IMR-90 (cell line): Measurements from ENCODE around the gene NUAK1. TPM values are rescaled to one million over a fixed set of nuclear protein-coding genes. Genes with fewer than 3 reads are reported as not detected.

ENCODE experiments used
- ATAC-seq: fragments of 200-7000 bp; cut with Tn5 transposase; 2 replicates; pipeline ENCODE4 v1.9.1; 2020; ENCODE audit warnings: low read depth, mild to moderate bottlenecking, moderate library complexity
- Bru-seq: library from RNA; stranded (reverse); fragments of 400-500 nt; gene quantifications from one replicate; lab custom pipeline; 2021; lab: Mats Ljungman, UMichigan
- BruChase-seq, 2 experiments: library from RNA; stranded (reverse); fragments of 400-500 nt; gene quantifications; one replicate each; lab custom pipeline; 2021; lab: Mats Ljungman, UMichigan
- BruUV-seq: library from RNA; stranded (reverse); fragments of 400-500 nt; replicated peaks from 2 replicates; lab custom pipeline; 2021; lab: Mats Ljungman, UMichigan
- CTCF ChIA-PET: fragments of 300-600 bp; formaldehyde crosslinking; extraction: SDS; loops from one replicate; lab custom pipeline; 2021; ENCODE audit warnings: antibody characterized with exemption; lab: Yijun Ruan, JAX
- POLR2A ChIA-PET: fragments of 300-600 bp; sonication (Branson Sonifier 250); formaldehyde crosslinking; loops from one replicate; lab custom pipeline; 2022; ENCODE audit warnings: antibody characterized with exemption; ENCODE audit not compliant: unreplicated experiment; lab: Charles Lee
- DNase-seq: peaks from one replicate; pipeline ENCODE4 v3.0.0; 2013
- H2AFZ ChIP-seq: replicated peaks from 2 replicates; pipeline ENCODE3; 2013; ENCODE audit warnings: low read length, mild to moderate bottlenecking; ENCODE audit not compliant: poor library complexity
- H2AK5ac ChIP-seq: 2 replicates; pipeline ENCODE4 v1.6.1; 2013; ENCODE audit warnings: low read depth, low read length, inconsistent platforms
- H2AK9ac ChIP-seq: replicated peaks from 2 replicates; pipeline ENCODE3; 2013; ENCODE audit warnings: mild to moderate bottlenecking, low read depth, low read length, moderate library complexity; ENCODE audit not compliant: poor library complexity
- H2BK120ac ChIP-seq: 2 replicates; pipeline ENCODE4 v1.6.1; 2013; ENCODE audit warnings: low read depth, low read length, inconsistent platforms
- H2BK15ac ChIP-seq: 3 replicates; pipeline ENCODE4 v1.6.1; 2013; ENCODE audit warnings: low read depth, low read length, inconsistent platforms
- H2BK20ac ChIP-seq: 2 replicates; pipeline ENCODE4 v1.6.1; 2013; ENCODE audit warnings: low read depth, mild to moderate bottlenecking, inconsistent platforms, low read length, moderate library complexity
- H2BK5ac ChIP-seq: 2 replicates; pipeline ENCODE4 v1.6.1; 2013; ENCODE audit warnings: mild to moderate bottlenecking, low read depth, low read length, inconsistent platforms; ENCODE audit not compliant: poor library complexity, severe bottlenecking
- H3K14ac ChIP-seq: replicated peaks from 2 replicates; pipeline ENCODE4 v1.6.1; 2013; ENCODE audit warnings: low read depth, low read length, inconsistent platforms
- H3K18ac ChIP-seq: 2 replicates; pipeline ENCODE4 v1.6.1; 2013; ENCODE audit warnings: low read depth, low read length, control low read depth
- H3K23ac ChIP-seq: 2 replicates; pipeline ENCODE4 v1.6.1; 2013; ENCODE audit warnings: low read depth, low read length, inconsistent platforms
- H3K27ac ChIP-seq: 2 replicates; pipeline ENCODE4 v1.5.1; 2013; ENCODE audit warnings: mild to moderate bottlenecking, control low read depth, low read length; ENCODE audit not compliant: insufficient read depth
- H3K27me3 ChIP-seq: 2 replicates; pipeline ENCODE4 v1.6.1; 2013; ENCODE audit warnings: low read length; ENCODE audit not compliant: control insufficient read depth, insufficient read depth
- H3K36me3 ChIP-seq: 2 replicates; pipeline ENCODE4 v1.6.1; 2013; ENCODE audit warnings: low read length, mixed read lengths; ENCODE audit not compliant: control insufficient read depth, insufficient read depth
- H3K4ac ChIP-seq: 2 replicates; pipeline ENCODE4 v1.6.1; 2013; ENCODE audit warnings: low read depth, low read length, inconsistent platforms
- H3K4me1 ChIP-seq: 2 replicates; pipeline ENCODE4 v1.6.1; 2013; ENCODE audit warnings: low read length, mixed read lengths; ENCODE audit not compliant: control insufficient read depth, insufficient read depth
- H3K4me2 ChIP-seq: 2 replicates; pipeline ENCODE4 v1.6.1; 2013; ENCODE audit warnings: low read depth, mild to moderate bottlenecking, control low read depth, low read length, moderate library complexity
- H3K4me3 ChIP-seq: 2 replicates; pipeline ENCODE4 v1.5.1; 2013; ENCODE audit warnings: low read depth, mild to moderate bottlenecking, control low read depth, low read length, moderate library complexity; ENCODE audit not compliant: insufficient read depth
- H3K56ac ChIP-seq: 2 replicates; pipeline ENCODE4 v1.6.1; 2013; ENCODE audit warnings: low read length, inconsistent platforms; ENCODE audit not compliant: insufficient read depth; ENCODE audit errors: extremely low read depth
- H3K79me1 ChIP-seq, 2 experiments: 2 replicates each; pipeline ENCODE4 v1.6.1; 2013; ENCODE audit warnings: low read length in 2 of 2, inconsistent platforms in 1 of 2, low read depth in 1 of 2
- H3K9ac ChIP-seq: 2 replicates; pipeline ENCODE4 v1.6.1; 2013; ENCODE audit warnings: low read depth, low read length, control low read depth
- H3K9me1 ChIP-seq: 2 replicates; pipeline ENCODE4 v1.6.1; 2013; ENCODE audit warnings: low read length, inconsistent platforms; ENCODE audit not compliant: insufficient read depth
- H3K9me3 ChIP-seq: 2 replicates; pipeline ENCODE4 v1.6.1; 2013; ENCODE audit warnings: low read length; ENCODE audit not compliant: control insufficient read depth, insufficient read depth
- H4K20me1 ChIP-seq: 2 replicates; pipeline ENCODE4 v1.6.1; 2013; ENCODE audit warnings: low read length, inconsistent platforms; ENCODE audit not compliant: insufficient read depth
- H4K5ac ChIP-seq: 2 replicates; pipeline ENCODE4 v1.6.1; 2013; ENCODE audit warnings: mild to moderate bottlenecking, low read depth, low read length, control low read depth
- H4K8ac ChIP-seq, 2 experiments: 2 replicates each; pipeline ENCODE4 v1.6.1; 2013; ENCODE audit warnings: low read depth in 2 of 2, low read length in 2 of 2, control low read depth in 1 of 2, inconsistent platforms in 1 of 2
- H4K91ac ChIP-seq: 2 replicates; pipeline ENCODE4 v1.6.1; 2013; ENCODE audit warnings: low read depth, low read length, inconsistent platforms; ENCODE audit not compliant: insufficient read depth
- BHLHE40 ChIP-seq: fragments of 150-350 bp; IDR thresholded peaks from 2 replicates; pipeline ENCODE4 v1.6.1; 2016; ENCODE audit warnings: mild to moderate bottlenecking, low read depth, low read length
- MAFK ChIP-seq: IDR thresholded peaks from 2 replicates; pipeline ENCODE4 v1.6.1; 2012; ENCODE audit warnings: low read depth, low read length, improper control_type of control experiment
- MAZ ChIP-seq: IDR thresholded peaks from 2 replicates; pipeline ENCODE4 v1.6.1; 2012; ENCODE audit warnings: low read depth, mild to moderate bottlenecking, low read length, improper control_type of control experiment, moderate library complexity, borderline replicate concordance
- POLR2A ChIP-seq: IDR thresholded peaks from 2 replicates; pipeline ENCODE4 v1.6.1; 2012; ENCODE audit warnings: mild to moderate bottlenecking, low read depth, low read length
- RAD21 ChIP-seq: IDR thresholded peaks from 2 replicates; pipeline ENCODE4 v1.6.1; 2012; ENCODE audit warnings: low read length, improper control_type of control experiment
- WGBS, 2 experiments: methylation state at CpG; one replicate each; pipeline versions ENCODE4 v1.1.5 to v1.1.7; 2013; ENCODE audit warnings: missing lambda C conversion rate in 2 of 2; ENCODE audit not compliant: insufficient read length in 1 of 2; ENCODE audit errors: extremely low coverage in 2 of 2; 5-methylcytosine and 5-hydroxymethylcytosine counted together
- dilution Hi-C: fragments of 300-500 bp; cut with HindIII; formaldehyde crosslinking; loops from one replicate; pipeline ENCODE4 v1.14.3; 2018; ENCODE audit warnings: low sequenced_read_pairs; ENCODE audit not compliant: unreplicated experiment
- in situ Hi-C: fragments of 300-500 bp; cut with MboI; formaldehyde crosslinking; loops from 3 replicates; pipeline ENCODE4 v1.14.3; 2019; ENCODE audit warnings: low sequenced_read_pairs, inconsistent platforms, mixed read lengths
- intact Hi-C: fragments of 100-400 bp; cut with micrococcal nuclease; formaldehyde crosslinking; loops from 2 replicates; pipeline ENCODE4 v1.10.0; 2022
- long read RNA-seq: library from polyadenylated mRNA; unstranded; transcript quantifications from one replicate; pipeline ENCODE4 v2.0.0, GENCODE V29; 2021; ENCODE audit not compliant: unreplicated experiment
- polyA plus RNA-seq, 3 experiments: library from polyadenylated mRNA; depleted of rRNA; stranded (reverse); fragments of >200 nt; gene quantifications; 2 replicates each; pipeline ENCODE4 v1.2.3, GENCODE V29; 2012; ENCODE audit warnings: low replicate concordance in 1 of 3
- total RNA-seq: library from RNA; depleted of rRNA; stranded (reverse); fragments of >200 nt; gene quantifications from 2 replicates; pipeline ENCODE4 v1.2.3, GENCODE V29; 2012; rRNA removed

NUAK1 gene
- total RNA-seq = 8.8 and 8.9 TPM in 2 replicates
- polyA plus RNA-seq (2012; rRNA removed) = 4.8 and 4.9 TPM in 2 replicates
- polyA plus RNA-seq (2012; cell fraction: cytosol; rRNA removed) = 3.0 and 3.1 TPM in 2 replicates
- 4.5 and 10.4 TPM in 2 replicates for polyA plus RNA-seq (2012; cell fraction: nucleus; rRNA removed; ENCODE audit: low replicate concordance)
- Bru-seq, nascent RNA = percentile 79 among the genes with signal in this experiment
- percentile 58 among the genes with signal in this experiment for BruChase-seq, experiment 1, labeled RNA remaining after a 6-hour chase
- BruChase-seq, experiment 2, labeled RNA remaining after a 2-hour chase = percentile 62 among the genes with signal in this experiment
- long read RNA-seq, full-length matches to known transcripts = 5 of 19 reads
- long read RNA-seq, partial matches to known transcripts = 1 of 19 reads
- long read RNA-seq, other reads (novel, unspliced or antisense) = 13 of 19 reads

DNA sequence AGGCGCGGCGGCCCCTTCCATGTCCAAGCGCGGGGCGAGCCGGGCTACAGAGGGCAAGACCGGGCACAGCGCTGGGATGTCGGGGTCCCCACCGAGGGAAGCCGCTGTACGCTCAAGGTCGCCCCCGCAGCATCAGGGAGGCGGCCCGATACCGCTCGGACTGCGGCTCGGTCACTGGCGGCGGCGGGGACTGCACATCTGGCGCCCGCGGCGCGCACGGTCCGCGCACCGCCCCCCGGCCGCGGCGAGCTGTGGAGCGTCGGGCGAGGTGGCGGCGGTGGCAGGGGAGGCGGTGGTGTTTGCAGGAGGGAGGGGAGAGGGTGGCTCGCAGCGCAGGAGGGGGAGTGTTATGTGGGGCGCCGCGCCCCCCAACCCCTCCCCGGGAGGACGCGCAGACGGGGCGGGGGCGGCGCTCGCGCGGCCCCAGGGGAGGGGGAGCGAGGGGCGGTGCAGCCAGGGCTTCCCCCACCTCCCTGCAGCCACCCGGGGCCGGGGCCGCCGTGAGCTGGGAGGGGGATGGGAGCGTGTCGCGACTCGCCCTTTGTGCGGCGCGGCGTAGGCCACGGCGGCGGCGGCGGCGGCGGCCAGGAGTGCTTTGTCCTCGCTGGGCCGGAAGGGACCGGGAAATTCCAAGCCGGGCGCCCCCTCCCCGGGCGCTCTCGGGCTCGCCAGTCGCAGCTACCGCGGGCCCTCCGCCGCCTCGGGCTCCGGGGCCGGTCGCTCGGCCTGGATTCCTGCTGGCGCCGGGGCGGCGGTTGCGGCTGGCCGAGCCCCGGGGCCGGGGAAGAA lies at the start of gene NUAK1:
Gene NUAK1 (minus strand): TSS at position 322 of the 789 bp plus-strand sequence. CDS start 301 bp downstream, at position 21.
- peak within 1 kb of the TSS; percentile 64; the same call in 1 of the 3 replicates for H2BK15ac ChIP-seq
- peak within 1 kb of the TSS; percentile 95 for H2AK9ac ChIP-seq
- peaks cover 10% of the 10 kb centered on the region for H3K9me1 ChIP-seq
- H3K27me3 ChIP-seq = no peaks in the 10 kb centered on the region
- peak within 1 kb of the TSS; percentile 93 for H3K4ac ChIP-seq
- H3K18ac ChIP-seq = peak within 1 kb of the TSS; percentile 15
- no peaks in the 10 kb centered on the region for H3K36me3 ChIP-seq
- H4K5ac ChIP-seq = peak within 1 kb of the TSS; percentile 17
- POLR2A ChIA-PET = interaction anchor here (0.6 kb wide), 2 partner anchors 90 to 262 kb away, joined by 3 to 20 read pairs; no protein-coding TSS in a partner anchor
- peak within 1 kb of the TSS; percentile 92 for H2AFZ ChIP-seq
- H4K91ac ChIP-seq = peak within 1 kb of the TSS; percentile 81
- H3K14ac ChIP-seq = peak within 1 kb of the TSS; percentile 91; the same call in 1 of the 2 replicates
- peak within 1 kb of the TSS; percentile 95 for H3K4me3 ChIP-seq
- H2BK20ac ChIP-seq = peak within 1 kb of the TSS; percentile 33; the same call in 1 of the 2 replicates
- dilution Hi-C loops (no loop called here), intact Hi-C loops (no loop called here), in situ Hi-C loops (no loop called here)
- peak within 1 kb of the TSS; percentile 82; the same call in 1 of the 2 replicates for H3K56ac ChIP-seq
- peaks cover 32 to 71% of the 10 kb centered on the region in 2 experiments for H3K79me1 ChIP-seq
- peak; percentile 45 for DNase-seq
- peak within 1 kb of the TSS; percentile 90 to 96 for H4K8ac ChIP-seq
- peaks cover 16% of the 10 kb centered on the region for H3K4me1 ChIP-seq
- H3K23ac ChIP-seq = peak within 1 kb of the TSS; percentile 94
- CTCF ChIA-PET = interaction anchor here (0.6 to 1.4 kb wide), 4 partner anchors 10 to 718 kb away, joined by 3 to 4 read pairs (median 4); no protein-coding TSS in a partner anchor
- H3K9ac ChIP-seq = peak within 1 kb of the TSS; percentile 87
- BruUV-seq = no TSS peak
- 1% methylated on average over 36 of the region's 106 CpGs; no CpG with 5 or more reads in 1 of the 2 experiments for WGBS, 2 experiments
- TF ChIP-seq BHLHE40 (peak; percentile 45), POLR2A (peak; percentile 33), MAZ (peak; percentile 75; the same call in 1 of the 2 replicates), RAD21 (no peak), MAFK (no peak)
- peak within 1 kb of the TSS; percentile 91 for H3K4me2 ChIP-seq
- peaks cover 17% of the 10 kb centered on the region; the same call in 1 of the 2 replicates for H4K20me1 ChIP-seq
- ATAC-seq = peak; percentile 72
- H2AK5ac ChIP-seq = peak within 1 kb of the TSS; percentile 88
- H2BK120ac ChIP-seq = peak within 1 kb of the TSS; percentile 65
- peak within 1 kb of the TSS; percentile 52 for H2BK5ac ChIP-seq
- no peaks in the 10 kb centered on the region for H3K9me3 ChIP-seq
- H3K27ac ChIP-seq = peak within 1 kb of the TSS; percentile 82
